Measurements from ENCODE around the gene PRCC.

Gene PRCC

GRCh38 chr1:156816561-156817328 is 49.4 kb downstream of the PRCC start, which contains the start of gene SH2D2A:
TSS of gene SH2D2A (minus strand) at chr1:156816848. CDS start at chr1:156816708, 140 bp downstream.
- DNase-seq, result no peak

- DNase-seq, result no peak
These were observed 54.5 kb downstream of the PRCC start for GRCh38 chr1:156821801-156822200.

- no peak for DNase-seq
These were observed 55.3 kb downstream of the PRCC start for GRCh38 chr1:156822680-156823079.

GRCh38 chr1:156823210-156823790 is 56.0 kb downstream of the PRCC start:
- no peak for DNase-seq

- DNase-seq, result no peak
These were observed 59.3 kb downstream of the PRCC start for GRCh38 chr1:156826630-156827029.

- DNase-seq, result no peak
These were observed 61.2 kb downstream of the PRCC start for GRCh38 chr1:156828400-156829124.

GRCh38 chr1:156832434-156832833 is 65.1 kb downstream of the PRCC start:
- DNase-seq, result no peak

GRCh38 chr1:156833603-156834002 is 66.3 kb downstream of the PRCC start:
- DNase-seq, result peak; percentile 20

GRCh38 chr1:156834322-156834721 is 67.0 kb downstream of the PRCC start:
- DNase-seq, result no peak

GRCh38 chr1:156836041-156836654 is 68.8 kb downstream of the PRCC start:
- DNase-seq, result no peak

- no peak for DNase-seq
These were observed 69.6 kb downstream of the PRCC start for GRCh38 chr1:156836892-156837291.

- peak; percentile 18 for DNase-seq
These were observed 71.6 kb downstream of the PRCC start for GRCh38 chr1:156838972-156839371.

- DNase-seq, result no peak
These were observed 72.2 kb downstream of the PRCC start for GRCh38 chr1:156839426-156840109.

- no peak for DNase-seq
These were observed 73.0 kb downstream of the PRCC start for GRCh38 chr1:156840186-156840897.

GRCh38 chr1:156840898-156841279 is 73.6 kb downstream of the PRCC start:
- DNase-seq, result no peak

- no peak for DNase-seq
These were observed 74.0 kb downstream of the PRCC start for GRCh38 chr1:156841295-156841855.

- DNase-seq, result no peak
These were observed 75.4 kb downstream of the PRCC start for GRCh38 chr1:156842618-156843300.

- DNase-seq, result no peak
These were observed 76.8 kb downstream of the PRCC start for GRCh38 chr1:156844102-156844501.

GRCh38 chr1:156844638-156845037 is 77.3 kb downstream of the PRCC start:
- no peak for DNase-seq

GRCh38 chr1:156845055-156845952 is 78.0 kb downstream of the PRCC start:
- no peak for DNase-seq
